NCI-H1436 (cell line): ENCODE measurements around the gene NACAD.

Experiments
- DNase-seq: peaks from one replicate; lab custom pipeline; 2025; lab: John Stamatoyannopoulos, UW

Gene NACAD, protein sequence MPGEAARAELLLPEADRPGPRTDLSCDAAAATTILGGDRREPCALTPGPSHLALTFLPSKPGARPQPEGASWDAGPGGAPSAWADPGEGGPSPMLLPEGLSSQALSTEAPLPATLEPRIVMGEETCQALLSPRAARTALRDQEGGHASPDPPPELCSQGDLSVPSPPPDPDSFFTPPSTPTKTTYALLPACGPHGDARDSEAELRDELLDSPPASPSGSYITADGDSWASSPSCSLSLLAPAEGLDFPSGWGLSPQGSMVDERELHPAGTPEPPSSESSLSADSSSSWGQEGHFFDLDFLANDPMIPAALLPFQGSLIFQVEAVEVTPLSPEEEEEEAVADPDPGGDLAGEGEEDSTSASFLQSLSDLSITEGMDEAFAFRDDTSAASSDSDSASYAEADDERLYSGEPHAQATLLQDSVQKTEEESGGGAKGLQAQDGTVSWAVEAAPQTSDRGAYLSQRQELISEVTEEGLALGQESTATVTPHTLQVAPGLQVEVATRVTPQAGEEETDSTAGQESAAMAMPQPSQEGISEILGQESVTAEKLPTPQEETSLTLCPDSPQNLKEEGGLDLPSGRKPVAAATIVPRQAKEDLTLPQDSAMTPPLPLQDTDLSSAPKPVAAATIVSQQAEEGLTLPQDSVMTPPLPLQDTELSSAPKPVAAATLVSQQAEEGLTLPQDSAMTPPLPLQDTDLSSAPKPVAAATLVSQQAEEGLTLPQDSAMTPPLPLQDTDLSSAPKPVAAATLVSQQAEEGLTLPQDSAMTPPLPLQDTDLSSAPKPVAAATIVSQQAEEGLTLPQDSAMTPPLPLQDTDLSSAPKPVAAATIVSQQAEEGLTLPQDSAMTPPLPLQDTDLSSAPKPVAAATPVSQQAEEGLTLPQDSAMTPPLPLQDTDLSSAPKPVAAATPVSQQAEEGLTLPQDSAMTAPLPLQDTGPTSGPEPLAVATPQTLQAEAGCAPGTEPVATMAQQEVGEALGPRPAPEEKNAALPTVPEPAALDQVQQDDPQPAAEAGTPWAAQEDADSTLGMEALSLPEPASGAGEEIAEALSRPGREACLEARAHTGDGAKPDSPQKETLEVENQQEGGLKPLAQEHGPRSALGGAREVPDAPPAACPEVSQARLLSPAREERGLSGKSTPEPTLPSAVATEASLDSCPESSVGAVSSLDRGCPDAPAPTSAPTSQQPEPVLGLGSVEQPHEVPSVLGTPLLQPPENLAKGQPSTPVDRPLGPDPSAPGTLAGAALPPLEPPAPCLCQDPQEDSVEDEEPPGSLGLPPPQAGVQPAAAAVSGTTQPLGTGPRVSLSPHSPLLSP (N-terminal part only)

DNA sequence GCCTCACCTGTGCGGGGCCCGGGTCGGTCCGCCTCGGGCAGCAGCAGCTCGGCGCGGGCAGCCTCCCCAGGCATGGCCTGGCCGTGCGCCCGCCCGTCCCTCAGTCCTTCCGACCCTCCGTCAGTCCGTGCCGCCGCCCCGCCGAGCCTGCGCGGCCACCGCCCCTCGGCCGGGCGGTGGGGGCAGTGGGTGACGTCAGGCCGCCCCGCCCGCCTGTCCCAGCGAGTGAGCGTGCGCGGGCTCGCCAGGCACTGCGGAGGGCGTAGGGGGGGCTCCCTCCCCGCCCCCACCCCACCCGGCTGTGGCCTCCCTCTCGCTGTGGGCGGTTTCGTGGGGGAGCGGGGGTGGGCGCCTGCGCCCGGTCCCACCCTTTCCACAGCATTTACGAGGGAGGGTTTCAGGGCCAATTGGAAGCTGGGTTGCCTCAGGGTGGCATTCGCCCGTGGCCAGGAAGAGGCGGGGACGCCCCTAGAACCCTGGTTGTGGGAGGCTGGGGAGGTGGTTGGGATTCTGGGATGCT, at the start of gene NACAD:
Gene NACAD (minus strand): TSS at position 149 of the 520 bp plus-strand sequence. CDS start 75 bp downstream, at position 74.
- DNase-seq: peak; percentile 77

DNA sequence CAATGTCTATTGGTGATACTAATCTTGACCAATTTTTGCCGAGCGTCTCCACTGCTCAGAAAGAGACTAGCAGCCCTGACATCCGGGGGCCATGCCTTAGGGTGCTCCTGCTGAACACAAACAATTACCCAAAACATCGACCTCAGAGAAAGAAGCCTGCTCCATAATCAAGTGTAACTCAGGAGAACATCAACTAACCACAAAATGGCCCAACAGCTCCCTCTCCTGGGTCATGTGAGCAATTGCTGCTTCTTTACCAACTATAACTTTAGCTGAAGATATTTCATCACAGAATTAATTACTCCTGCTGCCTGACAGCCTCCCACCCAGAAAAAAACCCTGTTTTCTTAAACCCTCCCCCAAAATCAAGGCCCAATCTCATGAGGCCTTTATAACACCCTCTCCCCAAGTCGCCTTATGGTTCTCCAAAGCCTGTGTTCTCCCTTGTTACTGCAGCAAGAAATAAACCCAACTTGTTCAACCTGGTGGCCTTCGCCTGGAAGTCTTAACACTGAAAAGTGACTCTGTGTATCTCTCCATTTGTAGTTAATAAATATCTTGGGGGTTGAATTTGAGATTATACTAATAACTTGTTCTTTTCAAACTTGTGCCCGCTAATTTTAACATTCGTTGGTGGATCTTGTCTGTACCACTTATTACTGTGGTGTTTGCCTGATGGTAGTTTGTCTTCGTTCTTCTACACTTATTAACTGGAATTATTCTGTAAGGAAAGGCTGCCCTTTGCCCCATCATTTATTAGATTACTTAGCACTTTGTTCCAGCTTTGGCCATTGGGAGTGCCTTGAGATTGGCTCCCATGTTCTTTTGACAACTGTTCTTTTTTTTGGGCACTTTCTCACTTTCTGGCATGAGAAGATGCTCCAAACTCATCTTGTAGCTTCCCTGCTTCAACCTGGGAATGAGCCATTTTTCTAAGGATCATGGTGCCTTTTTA, 47.6 kb upstream of the NACAD start:
- DNase-seq: peak; percentile 72

DNA sequence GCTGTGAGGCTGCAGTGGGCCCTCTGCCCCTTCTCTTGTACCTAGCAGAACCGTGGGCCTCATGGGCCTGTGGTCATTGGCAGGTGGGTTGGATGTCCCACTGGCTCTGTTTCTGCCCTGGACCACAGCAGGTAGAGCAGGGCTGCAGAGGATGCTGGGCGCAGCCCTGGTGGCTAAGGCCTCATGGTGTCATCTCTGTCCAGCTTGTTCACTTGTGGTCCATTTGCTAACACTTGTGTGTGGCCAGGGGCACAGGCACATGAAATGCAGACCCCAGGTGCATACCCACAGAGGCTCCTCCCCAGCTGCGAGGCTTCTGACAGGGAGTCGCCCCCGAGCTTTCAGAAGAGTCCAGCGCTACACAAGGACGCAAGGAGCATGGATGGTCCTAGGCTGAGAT, 45.1 kb upstream of the NACAD start:
- DNase-seq: no peak

DNA sequence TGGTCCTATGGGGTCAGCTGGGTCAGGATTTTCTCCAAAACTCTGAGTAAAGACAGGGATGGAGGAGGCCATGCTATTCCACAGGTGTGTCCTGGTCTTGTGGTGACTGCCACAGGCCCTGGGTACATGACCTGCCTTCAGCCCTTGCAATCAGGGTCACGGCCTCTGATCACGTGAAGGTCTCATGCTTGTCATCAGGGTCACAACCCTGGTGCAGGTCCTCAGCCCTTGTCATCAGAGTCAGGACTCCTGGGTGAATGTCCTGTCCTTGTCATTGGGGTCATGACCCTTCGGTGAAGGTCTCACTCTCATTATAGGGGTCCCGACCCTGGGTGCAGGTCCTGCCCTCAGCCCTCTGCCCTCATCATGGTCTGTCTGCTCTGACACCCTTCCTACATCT, 44.6 kb upstream of the NACAD start:
- no peak for DNase-seq

DNA sequence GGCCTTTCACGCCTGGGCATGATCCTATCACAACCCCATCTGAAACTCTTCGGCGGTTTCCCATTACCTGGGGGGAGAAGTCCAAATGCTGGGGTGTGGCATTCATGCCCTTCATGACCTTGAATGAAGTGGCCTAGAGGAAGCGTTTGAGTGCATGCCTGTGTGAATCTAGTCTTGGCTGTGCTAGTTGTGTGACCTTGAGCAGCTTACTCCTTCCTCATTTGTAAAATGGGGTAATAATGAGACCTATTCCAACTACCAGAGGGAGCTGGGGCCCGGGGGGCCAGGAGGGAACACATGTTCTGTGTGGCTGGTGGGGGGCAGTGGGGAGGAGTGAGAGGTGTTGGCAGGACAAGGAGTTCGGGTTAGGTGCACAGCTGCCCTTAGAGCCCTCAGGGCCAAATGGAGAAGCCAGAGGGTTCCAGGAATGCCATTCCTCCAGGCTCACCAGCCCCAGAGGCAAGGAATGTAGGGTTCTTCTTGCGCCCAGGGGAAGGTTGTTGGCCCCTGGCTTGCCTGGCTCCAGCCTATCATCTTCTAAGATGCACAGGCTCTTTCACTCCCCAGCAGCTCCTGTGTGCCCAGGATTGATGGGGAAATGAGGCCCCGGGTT, 44.0 kb upstream of the NACAD start:
- no peak for DNase-seq

DNA sequence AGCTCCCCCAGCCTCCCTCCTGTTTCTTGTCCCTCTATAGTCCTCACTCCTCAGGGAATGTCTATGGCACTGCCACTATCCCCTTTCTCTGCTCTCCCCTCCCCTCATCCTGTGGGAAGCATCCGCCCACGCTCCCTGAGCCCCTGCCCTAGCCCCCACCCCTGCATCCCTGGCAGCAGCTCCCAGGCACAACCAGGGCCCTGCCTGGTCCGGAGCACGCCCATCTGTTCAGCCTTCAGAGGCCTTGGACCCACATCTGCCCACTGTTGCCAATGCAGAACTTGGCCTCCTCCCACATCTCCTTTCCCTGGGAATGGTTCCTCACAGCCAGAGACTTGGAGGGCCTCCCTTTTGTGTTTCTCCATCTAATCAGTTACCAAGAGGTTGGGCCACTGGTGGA, 43.1 kb upstream of the NACAD start:
- no peak for DNase-seq

DNA sequence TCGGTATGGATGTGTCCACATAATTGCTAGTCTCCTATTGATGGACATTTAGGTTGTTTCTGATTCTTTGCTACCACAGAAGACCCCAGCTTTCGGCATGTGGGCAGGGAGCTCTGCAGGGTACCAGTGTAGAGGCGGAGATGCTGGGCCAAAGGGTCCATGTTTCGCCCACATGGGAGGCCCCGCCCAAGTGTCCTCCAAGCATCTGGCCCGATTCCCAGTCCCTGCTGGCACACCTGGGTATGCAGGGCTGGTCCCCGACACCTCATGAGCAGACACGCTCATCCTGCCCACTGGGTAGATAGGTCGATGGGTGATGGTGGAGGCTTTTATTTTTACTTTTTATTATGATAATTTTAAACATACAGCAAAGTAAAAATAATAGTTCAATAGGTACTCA, 42.1 kb upstream of the NACAD start:
- DNase-seq: no peak

DNA sequence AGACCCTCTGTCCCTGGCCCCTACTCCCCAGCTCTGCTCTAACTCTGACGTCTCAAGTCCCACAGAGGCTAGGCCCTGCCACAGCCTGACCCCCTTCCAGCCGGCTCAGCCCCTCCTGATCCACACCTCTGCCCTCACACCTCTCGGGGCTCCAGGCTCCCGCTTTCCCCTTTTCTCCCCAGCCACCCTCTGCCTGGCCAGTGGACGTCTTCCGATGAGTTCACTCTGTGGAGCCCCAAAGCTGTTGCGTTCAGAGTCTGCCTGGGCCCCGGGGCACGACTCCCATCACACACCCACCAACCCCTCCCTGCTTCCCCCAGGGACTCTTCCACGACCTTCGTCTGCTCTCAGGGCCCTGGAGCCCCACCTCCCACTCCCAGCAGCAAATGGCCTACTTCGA, 41.1 kb upstream of the NACAD start:
- DNase-seq: no peak

DNA sequence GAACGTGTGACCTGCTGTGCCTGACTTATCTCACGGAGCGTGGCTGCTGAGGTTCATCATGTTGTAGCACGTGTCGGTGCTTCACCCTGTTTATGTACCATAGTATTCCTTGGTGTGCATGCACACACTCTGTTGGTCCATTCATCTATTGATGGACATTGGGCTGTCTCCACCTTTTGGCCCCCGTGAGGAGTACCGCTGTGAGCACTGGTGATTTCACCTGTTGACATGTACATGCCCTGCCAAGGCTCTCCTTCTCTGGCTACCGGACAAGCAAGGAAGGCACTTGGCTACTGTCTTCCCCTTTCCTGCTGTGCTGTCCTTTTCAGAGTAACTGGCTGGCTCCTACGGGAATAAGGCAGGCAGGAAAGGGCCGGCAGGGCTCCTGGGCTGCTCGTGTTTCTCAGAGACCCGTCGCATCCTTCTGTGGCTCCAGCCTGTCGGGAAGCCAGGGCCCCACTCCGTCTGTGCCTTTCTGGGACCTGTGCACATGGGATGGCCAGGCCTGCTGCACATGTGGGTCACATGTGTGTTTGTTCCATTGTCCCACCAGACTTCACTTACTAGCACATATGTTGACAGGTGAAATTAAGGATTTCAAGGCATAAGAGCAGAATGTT, 40.5 kb upstream of the NACAD start:
- no peak for DNase-seq

DNA sequence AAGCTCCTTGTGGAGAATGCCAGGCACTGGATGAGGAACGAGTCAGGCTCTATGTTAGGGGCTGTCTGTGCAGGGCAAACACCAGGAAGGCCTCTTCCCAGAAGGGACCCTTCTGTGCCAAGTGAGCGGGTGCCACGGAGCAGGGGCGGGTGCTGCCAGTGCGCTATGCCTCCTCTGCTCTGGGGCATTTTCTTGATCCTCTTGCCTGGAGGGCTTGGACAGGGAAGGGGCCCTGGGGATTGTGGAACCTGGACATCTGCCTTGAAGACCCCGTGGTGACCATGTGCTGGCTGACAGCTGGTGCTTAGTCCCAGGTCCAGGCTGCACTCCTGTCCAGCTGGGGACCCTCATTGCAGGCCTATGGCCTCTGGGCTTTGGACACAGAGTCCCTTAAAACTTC, 38.2 kb upstream of the NACAD start:
- DNase-seq: no peak

DNA sequence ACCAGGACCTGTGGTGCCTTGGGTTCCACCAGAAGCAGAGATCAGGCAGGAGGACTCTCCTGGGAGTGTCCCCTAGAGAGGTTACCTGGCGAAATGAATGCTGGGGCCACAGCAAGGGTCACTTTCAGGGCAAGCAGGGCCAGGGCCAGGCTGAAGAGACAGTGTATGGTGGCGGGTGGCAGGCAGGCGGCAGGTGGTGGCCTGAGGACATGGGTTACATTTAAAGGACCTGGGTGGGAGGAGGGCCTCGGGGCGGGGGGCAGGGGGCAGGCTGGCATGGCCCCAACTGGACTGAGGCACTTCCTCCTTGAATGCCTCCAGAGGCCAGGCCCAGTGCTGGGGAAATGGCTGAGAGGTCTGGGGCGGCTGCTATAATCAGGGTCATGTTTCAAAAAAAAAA, 37.4 kb upstream of the NACAD start:
- no peak for DNase-seq

DNA sequence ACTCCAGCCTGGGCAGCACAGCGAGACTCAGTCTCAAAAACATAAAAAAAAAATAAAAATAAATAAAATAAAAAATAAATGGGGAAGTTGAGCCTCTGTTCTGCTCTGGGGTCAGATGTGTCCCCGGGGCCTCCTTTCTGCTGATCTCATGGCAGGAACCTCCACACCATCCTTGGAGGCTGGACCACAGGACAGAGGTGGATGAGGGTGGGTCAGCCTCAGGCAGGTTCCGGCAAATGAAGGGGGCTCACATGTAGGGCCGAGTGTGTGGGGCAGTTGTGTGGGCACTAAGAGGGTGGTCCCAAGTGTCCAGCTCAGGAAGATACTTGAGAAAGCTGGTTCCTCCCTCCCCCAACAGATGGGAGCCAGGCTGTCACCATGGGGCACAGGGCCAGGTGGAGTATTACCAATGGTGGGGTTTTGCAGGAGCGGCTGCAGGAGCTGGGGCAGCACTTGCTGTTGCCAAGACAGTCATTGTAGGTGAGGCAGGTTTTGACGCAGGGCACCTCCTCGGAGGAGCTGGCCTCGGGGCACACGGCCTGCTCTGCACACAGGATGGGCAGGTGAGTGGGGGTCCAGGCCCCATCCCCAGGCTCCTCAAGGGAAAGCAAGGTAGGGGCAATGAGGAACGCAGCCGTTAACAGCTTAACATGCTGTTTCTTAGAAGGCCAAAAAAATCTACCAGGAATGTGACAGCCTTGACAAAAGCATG, 36.6 kb upstream of the NACAD start:
- no peak for DNase-seq

DNA sequence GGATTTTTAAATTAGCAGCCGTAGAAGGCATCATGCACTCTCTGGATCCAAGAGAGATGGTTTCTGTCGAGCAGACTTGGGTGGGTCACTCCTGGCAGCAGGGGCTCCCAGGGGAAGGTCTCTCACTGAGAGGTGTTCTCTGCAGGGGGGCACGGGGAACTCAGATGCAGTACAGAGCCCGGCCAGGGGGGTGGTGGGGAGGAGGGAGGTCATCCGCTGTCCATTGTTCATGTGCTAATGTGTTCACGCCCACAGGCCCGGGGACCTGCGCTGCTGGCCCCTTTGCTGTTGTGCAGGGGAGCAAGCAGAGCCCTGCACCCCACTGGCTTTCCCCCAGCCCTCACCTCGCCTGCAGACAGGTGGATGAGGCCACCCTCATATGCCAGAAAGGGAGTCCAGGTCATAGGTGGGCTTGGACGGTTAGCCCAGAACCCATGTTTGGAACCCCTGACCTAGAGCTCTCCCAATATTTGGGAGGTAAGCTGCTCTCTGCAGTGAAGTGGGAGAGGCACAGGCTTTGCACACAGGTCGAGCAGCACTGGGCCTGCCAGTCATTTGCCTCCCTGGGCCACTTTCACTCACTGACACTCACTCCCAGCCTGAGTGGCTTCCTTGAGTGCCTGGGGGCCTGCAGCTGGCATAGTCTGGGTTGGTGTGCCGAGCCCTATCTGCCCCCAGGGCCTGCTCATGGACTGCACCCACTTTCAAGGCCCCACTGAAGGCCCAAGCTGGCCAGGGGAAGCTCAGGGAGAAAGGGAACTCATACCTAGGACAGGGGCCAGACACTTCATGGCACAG, 35.3 kb upstream of the NACAD start:
- no peak for DNase-seq

DNA sequence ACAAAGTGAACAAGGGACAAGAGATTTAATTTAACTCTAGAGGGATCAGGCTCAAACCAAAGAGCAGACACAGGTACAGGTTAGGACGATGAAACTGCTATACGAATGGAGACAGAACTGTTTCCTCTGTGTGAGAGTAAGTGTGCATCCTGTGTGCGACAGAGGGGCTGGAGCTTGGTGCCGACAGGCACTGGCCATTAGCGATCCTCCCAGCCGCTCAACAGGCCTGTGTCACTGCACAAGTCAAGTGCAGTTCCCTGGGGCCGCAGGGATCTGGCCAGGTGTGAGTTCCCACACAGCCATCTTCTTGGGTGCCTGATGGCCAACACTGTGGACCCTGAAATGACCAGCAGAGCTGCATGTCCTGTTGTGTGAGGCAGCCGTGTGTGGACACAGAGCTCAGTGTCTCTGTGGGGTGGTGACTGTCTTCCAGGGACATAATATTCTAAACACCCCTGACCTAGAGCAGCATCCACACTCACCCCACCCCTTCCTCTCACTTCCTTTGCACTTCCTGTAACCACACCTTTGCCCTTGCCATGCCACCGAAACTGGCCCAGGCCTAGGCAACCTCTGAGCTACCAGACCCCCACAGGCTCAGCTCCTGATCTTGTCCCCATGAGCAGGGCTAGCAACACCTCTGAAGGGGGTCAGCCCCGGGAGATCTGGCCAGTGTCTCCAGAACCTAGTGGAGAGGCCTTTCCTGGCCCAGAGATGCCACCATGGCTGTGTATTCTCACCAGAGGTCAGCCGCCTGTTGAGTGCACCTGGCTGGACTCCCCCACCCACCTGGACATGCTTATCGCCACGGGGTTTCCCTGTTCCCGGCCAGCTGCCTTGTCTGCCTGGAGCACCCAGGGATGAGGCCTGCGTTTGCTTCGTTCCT, 34.4 kb upstream of the NACAD start:
- no peak for DNase-seq

DNA sequence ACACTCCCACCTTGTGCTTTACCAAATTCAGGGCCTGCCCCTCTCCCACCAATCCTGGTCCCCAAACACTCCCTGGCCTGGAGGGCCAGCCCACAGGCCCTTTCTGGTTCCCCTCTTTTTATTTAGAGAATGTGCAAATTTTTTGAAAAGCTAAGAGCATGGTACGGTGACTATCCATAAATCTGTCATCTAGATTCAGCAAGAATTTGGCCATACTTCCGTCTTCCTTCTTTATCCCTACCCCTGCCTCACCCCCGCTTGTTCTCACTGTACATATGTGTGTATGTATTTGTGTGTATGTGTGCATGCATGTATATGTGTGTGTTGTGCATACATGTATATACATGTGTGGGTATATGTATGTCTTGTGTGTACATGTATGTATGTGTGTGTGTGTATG, 30.8 kb upstream of the NACAD start:
- DNase-seq: no peak

DNA sequence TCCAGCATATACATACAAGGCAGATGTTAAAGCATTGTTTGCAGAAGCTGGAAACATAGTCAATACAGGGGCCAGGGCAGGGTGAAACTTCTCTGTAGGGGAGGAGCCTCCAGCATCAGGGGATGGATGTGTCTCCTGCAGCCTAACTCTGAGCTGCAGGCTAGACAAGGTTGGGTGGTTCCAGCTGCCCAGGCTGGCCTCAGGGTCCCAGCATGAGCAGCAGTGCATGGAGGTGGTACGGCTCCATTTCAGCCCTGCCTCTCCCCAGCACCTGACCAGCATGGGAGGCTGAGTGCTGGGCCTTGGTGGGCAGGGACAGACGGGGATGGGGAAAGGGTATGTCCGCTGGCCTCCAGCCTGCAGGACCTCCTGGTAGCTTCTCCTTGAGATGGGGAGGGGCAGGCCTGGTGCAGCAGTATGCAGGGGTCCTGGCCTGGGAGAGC, 30.1 kb upstream of the NACAD start:
- no peak for DNase-seq

DNA sequence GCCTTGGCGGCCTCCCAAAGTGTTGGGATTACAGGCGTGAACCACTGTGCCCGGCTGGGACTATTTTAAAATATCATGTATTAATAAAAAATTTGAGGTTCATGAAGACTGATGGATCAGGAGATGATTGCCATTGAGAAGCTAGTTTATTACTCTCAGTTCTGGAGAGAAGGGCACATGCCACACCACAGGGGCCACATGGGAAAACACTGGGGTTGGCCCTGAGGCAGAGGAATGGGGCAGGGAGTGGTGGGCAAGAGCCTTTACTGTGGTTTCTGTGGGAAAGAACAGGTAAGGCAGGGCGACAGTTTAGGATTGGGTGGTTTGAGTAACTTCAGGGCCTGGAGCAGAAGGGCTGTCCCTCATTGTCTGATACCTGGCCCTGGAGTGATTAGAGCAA, 29.5 kb upstream of the NACAD start:
- no peak for DNase-seq
